ENCODE results near the gene RBM4B. TPM values are rescaled to one million over a fixed set of nuclear protein-coding genes. Genes with fewer than 3 reads are reported as not detected.
A peak's percentile ranks its signal among the peaks of the same experiment; 100 is the strongest.

Gene RBM4B
- total RNA-seq, 2 experiments from 2014 or later = 29.1 to 38.3 TPM

DNA sequence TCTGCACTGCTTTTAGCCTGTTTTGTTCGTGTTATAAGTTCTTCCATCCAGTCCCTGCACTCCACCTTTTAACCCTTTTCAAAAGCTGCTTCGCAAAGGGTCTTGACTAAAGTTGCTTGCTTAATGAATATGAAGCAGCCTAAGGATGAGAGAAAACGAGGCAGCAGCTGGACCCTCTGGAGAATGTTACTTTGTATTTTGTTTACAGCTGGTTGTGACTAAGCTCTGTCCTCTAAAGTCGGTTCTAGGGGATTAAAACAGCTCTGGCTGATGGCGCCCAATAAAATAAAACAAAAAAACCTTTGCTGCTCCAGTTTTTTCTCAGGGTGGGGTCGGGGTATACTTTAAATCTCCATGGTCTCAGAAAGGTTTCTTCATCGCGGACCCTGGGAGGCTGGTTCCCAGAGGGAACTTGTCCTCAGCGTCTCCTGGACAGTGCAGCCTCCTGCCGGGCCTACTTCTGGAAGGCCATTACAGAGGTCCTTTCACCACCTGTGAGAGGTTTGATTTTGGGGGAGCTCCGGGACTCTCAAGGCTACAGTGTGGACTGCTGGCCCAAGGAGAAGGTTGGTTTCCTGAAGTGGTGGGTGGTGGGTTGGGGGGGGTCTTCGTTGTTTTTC lies 40.0 kb downstream of the RBM4B start:
- Histone ChIP-seq H3K4me1 (ENCODE audit: insufficient read depth, low read length, poor library complexity, severe bottlenecking) (peaks cover 50% of the 10 kb centered on the region), H3K27ac (ENCODE audit: low read depth, low read length, poor library complexity, severe bottlenecking) (peak overlapping the region; percentile 60), H3K9me3 (ENCODE audit: low read length) (no peaks in the 10 kb centered on the region), H3K4me2 (ENCODE audit: low read length) (peak overlapping the region; percentile 75), H3K36me3 (ENCODE audit: insufficient read depth, low read length) (peaks cover 93% of the 10 kb centered on the region), H4K20me1 (ENCODE audit: insufficient read depth, low read length) (peaks cover 35% of the 10 kb centered on the region), H3K79me2 (ENCODE audit: insufficient read depth, low read depth, low read length) (peaks cover 95% of the 10 kb centered on the region), H3K4me3 (ENCODE audit: low read depth, low read length, poor library complexity, severe bottlenecking) (peak overlapping the region; percentile 95), H2AFZ (ENCODE audit: low read length) (no peak overlapping the region), H3K9me2 (ENCODE audit: insufficient read depth, low read length) (no peaks in the 10 kb centered on the region)
- POLR2A ChIA-PET = interaction anchor here (0.6 to 2.8 kb wide), 13 partner anchors 9 to 1840 kb away, joined by 3 to 16 read pairs (median 5); partner anchors contain the start of genes CCDC87, DPP3, RBM14 and RBM4B
- DNase-seq (ENCODE audit: low spot score) = no peak
- intact Hi-C loops (cut with micrococcal nuclease; ENCODE audit: unreplicated experiment) = loop anchor here (1.0 to 5.0 kb wide), 3 partner anchors 21 to 60 kb away; partner anchors contain the start of genes RBM14 and RBM4B
- CTCF ChIA-PET (ENCODE audit: unreplicated experiment) = interaction anchor here (0.5 to 1.1 kb wide), 3 partner anchors 8 to 88 kb away, joined by 3 read pairs; no protein-coding TSS in a partner anchor
- no peak for TF ChIP-seq EZH2phosphoT487 (IDR thresholded peaks at IDR 0.05; ENCODE audit: borderline replicate concordance, low read depth, low read length)
- TF ChIP-seq, protein P1, sequence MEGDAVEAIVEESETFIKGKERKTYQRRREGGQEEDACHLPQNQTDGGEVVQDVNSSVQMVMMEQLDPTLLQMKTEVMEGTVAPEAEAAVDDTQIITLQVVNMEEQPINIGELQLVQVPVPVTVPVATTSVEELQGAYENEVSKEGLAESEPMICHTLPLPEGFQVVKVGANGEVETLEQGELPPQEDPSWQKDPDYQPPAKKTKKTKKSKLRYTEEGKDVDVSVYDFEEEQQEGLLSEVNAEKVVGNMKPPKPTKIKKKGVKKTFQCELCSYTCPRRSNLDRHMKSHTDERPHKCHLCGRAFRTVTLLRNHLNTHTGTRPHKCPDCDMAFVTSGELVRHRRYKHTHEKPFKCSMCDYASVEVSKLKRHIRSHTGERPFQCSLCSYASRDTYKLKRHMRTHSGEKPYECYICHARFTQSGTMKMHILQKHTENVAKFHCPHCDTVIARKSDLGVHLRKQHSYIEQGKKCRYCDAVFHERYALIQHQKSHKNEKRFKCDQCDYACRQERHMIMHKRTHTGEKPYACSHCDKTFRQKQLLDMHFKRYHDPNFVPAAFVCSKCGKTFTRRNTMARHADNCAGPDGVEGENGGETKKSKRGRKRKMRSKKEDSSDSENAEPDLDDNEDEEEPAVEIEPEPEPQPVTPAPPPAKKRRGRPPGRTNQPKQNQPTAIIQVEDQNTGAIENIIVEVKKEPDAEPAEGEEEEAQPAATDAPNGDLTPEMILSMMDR (conservative IDR thresholded peaks at IDR 0.05; ENCODE audit: low read length) = no peak
- BruUV-seq (replicated peaks) = TSS peak; percentile 94

DNA sequence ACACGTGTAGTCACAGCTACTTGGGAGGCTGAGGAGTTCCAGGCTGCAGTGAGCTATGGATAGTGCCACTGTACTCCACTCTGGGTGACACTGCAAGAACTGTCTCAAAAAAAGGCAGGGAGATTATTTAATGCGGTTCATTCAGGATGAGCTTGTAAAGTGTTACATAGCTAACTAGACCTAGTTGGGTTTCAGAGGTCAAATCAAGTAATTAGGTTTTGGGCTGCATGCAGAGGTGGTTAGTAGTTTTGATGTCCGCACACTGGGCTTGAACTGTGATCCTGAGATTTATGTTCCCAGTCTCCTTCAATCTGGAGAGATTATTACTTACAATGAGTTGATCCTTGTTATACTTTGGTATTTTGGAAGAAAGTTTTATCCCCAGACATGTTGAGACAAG lies 41.3 kb downstream of the RBM4B start:
- DNase-seq (ENCODE audit: low spot score) = no peak
- Histone ChIP-seq H2AFZ (ENCODE audit: low read length) (no peak overlapping the region), H3K4me3 (ENCODE audit: low read depth, low read length, poor library complexity, severe bottlenecking) (no peak overlapping the region), H3K4me1 (ENCODE audit: insufficient read depth, low read length, poor library complexity, severe bottlenecking) (peaks cover 38% of the 10 kb centered on the region), H3K79me2 (ENCODE audit: insufficient read depth, low read depth, low read length) (peaks cover 95% of the 10 kb centered on the region), H3K4me2 (ENCODE audit: low read length) (no peak overlapping the region), H3K9me2 (ENCODE audit: insufficient read depth, low read length) (no peaks in the 10 kb centered on the region), H3K36me3 (ENCODE audit: insufficient read depth, low read length) (peaks cover 93% of the 10 kb centered on the region), H3K9me3 (ENCODE audit: low read length) (no peaks in the 10 kb centered on the region), H4K20me1 (ENCODE audit: insufficient read depth, low read length) (peaks cover 23% of the 10 kb centered on the region), H3K27ac (ENCODE audit: low read depth, low read length, poor library complexity, severe bottlenecking) (no peak overlapping the region)
- ChIA-PET CTCF (ENCODE audit: unreplicated experiment) (interaction anchor here (1.0 kb wide), 1 partner anchor 9 kb away, joined by 3 read pairs; no protein-coding TSS in a partner anchor), POLR2A (interaction anchor here (0.8 to 2.8 kb wide), 2 partner anchors 24 to 38 kb away, joined by 3 to 9 read pairs; no protein-coding TSS in a partner anchor)
- BruUV-seq (replicated peaks) = no TSS peak
- TF ChIP-seq, protein P1 (conservative IDR thresholded peaks at IDR 0.05; ENCODE audit: low read length) = no peak
- TF ChIP-seq EZH2phosphoT487 (IDR thresholded peaks at IDR 0.05; ENCODE audit: borderline replicate concordance, low read depth, low read length) = no peak
- intact Hi-C loops (cut with micrococcal nuclease; ENCODE audit: unreplicated experiment) = loop anchor here (5.0 kb wide), 1 partner anchor 59 kb away; no protein-coding TSS in a partner anchor

DNA sequence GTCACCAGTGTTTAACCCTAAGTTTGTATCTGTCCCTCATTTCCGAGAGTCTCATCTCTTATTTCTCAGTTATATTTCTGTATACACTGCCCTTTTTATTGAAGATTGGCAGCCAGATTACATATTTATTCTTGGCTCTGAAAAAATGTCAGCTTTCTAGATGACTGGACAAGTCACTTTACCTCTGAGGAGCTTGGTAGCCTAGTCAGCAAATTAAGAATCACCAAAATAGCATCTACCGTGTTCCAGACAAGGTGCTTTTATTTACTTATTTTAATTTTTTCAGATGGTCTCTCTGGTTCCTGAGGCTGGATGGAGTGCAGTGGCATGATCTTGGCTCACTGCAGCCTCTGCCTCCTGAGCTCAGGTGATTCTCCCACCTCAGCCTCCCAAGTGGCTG lies 44.7 kb downstream of the RBM4B start:
- Histone ChIP-seq H3K36me3 (ENCODE audit: insufficient read depth, low read length) (peaks cover 97% of the 10 kb centered on the region), H2AFZ (ENCODE audit: low read length) (no peak overlapping the region), H3K4me3 (ENCODE audit: low read depth, low read length, poor library complexity, severe bottlenecking) (no peak overlapping the region), H4K20me1 (ENCODE audit: insufficient read depth, low read length) (no peaks in the 10 kb centered on the region), H3K9me3 (ENCODE audit: low read length) (no peaks in the 10 kb centered on the region), H3K79me2 (ENCODE audit: insufficient read depth, low read depth, low read length) (peaks cover 97% of the 10 kb centered on the region), H3K9me2 (ENCODE audit: insufficient read depth, low read length) (no peaks in the 10 kb centered on the region), H3K4me1 (ENCODE audit: insufficient read depth, low read length, poor library complexity, severe bottlenecking) (peaks cover 14% of the 10 kb centered on the region), H3K4me2 (ENCODE audit: low read length) (no peak overlapping the region), H3K27ac (ENCODE audit: low read depth, low read length, poor library complexity, severe bottlenecking) (no peak overlapping the region)
- intact Hi-C loops (cut with micrococcal nuclease; ENCODE audit: unreplicated experiment) = no loop called here
- BruUV-seq (replicated peaks) = no TSS peak
- ChIA-PET POLR2A (no interaction called here), CTCF (ENCODE audit: unreplicated experiment) (no interaction called here)
- no peak for DNase-seq (ENCODE audit: low spot score)
- no peak for TF ChIP-seq EZH2phosphoT487 (IDR thresholded peaks at IDR 0.05; ENCODE audit: borderline replicate concordance, low read depth, low read length)
- TF ChIP-seq, protein P1 (conservative IDR thresholded peaks at IDR 0.05; ENCODE audit: low read length) = no peak

Data from OCI-LY7 (cell line).